HG03442 (cell line): ENCODE results near the gene SMKR1.
"Not testable (repeated sequence)": the region's sequence is repeated elsewhere in the genome, so short reads cannot be mapped to it uniquely, and the experiment has no call there.

ENCODE experiments used
- ATAC-seq: cut with Tn5 transposase; IDR thresholded peaks from one replicate; pipeline ENCODE4 v1.9.1; 2021; ENCODE audit warnings: mild to moderate bottlenecking, moderate library complexity; ENCODE audit not compliant: unreplicated experiment

Gene SMKR1

GRCh38 chr7:129481376-129481775 is 21.0 kb upstream of the SMKR1 start:
- ATAC-seq = not testable (repeated sequence)

GRCh38 chr7:129482781-129483180 is 19.6 kb upstream of the SMKR1 start:
- ATAC-seq = no peak

DNA sequence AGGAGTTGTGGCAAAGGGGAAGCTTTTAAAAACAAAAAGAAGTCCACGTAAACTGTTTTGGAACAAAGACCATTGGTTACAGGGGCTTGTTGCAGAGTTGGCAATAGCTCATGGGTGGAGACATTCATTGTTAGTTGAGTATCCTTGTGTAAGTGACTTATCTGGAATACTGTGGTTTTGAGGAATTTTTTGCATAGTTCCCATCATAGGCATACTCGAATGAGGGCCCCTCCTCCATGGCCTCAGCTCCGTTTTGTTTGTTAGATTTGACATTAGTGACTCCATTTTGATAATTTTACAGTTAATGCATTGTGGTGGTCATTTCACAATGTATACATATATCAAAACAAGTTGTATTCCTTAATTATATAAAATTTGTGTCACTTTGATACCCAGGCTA is 12.8 kb upstream of the SMKR1 start:
- ATAC-seq = no peak

DNA sequence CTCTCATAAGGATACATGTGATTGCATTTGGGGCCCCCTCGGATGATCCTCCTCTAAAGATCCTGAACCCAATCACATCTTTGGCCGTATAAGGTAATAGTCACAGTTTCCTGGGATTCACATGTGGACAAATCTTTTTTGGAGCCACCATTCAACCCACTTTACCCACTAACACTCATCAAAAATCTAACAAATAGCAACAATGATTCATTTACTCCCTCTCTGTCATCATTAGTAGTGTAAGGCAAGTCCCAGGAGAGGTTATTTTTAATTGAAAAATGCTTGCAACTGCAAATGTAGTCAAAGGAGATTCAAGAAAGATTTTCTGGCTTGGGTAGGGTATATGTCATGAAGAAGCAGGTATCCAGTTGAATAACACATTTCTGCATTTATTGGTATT is 9.9 kb upstream of the SMKR1 start:
- ATAC-seq = no peak

- ATAC-seq = peak; percentile 28
Observed at GRCh38 chr7:129493555-129493954, 8.8 kb upstream of the SMKR1 start.

DNA sequence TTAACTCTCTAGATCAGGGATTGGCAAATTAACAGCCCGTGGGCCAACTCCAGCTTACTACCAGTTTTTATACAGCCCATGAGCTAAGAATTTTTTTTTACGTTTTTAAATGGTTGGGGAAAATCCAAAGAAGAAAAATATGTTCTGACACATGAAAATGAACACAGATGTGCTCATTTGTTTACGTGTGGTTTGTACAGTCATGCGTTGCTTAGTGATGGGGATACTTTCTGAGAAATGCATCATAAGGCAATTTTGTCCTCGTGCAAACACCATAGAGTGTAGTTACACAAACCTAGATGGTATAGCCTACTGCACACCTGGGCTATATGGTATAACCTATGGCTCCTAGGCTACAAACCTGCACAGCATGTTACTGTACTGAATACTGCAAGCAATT is 8.3 kb upstream of the SMKR1 start:
- peak; percentile 87 for ATAC-seq

DNA sequence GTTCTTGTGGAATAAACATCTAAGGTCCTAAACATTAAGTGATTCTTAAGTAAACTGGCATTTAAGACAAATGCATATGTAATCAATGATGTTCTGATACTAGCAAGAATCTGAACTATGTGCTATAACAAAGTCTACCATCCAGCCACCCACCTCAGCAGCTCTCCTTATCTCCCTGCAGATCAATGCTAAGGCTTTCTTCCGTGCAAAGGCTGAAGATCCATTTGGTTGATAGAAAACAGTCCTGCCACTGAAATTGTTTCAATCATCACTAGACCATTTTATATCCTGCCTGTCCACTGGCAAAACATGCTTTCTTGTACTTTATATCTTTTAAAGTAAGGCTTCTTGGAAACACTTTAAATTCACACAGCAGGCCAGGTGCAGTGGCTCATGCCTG is 6.3 kb upstream of the SMKR1 start:
- no peak for ATAC-seq

- no peak for ATAC-seq
Observed at GRCh38 chr7:129496653-129497052, 5.7 kb upstream of the SMKR1 start.

DNA sequence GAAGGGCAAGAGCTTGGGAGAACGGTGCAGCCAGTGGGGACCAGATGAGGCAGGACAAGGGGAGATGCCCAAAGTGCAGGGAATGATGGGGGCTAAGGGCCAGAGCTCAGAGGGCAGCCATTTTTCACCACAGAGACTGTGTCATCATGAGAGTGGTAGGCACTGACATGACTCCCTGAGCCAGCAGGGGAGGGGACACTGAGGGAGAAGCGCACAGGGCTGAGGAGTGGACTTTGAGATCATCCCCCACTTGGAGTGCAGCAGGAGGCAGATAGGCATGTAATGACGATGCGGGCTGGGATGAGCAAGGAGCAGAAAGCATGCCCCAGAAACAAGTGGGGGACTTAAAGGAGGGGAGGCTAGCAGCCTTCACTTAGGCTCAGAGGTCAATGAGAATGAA is 5.2 kb upstream of the SMKR1 start:
- no peak for ATAC-seq

GRCh38 chr7:129498021-129498420 is 4.3 kb upstream of the SMKR1 start:
- no peak for ATAC-seq

- no peak for ATAC-seq
Observed at GRCh38 chr7:129499999-129500398, 2.3 kb upstream of the SMKR1 start.

DNA sequence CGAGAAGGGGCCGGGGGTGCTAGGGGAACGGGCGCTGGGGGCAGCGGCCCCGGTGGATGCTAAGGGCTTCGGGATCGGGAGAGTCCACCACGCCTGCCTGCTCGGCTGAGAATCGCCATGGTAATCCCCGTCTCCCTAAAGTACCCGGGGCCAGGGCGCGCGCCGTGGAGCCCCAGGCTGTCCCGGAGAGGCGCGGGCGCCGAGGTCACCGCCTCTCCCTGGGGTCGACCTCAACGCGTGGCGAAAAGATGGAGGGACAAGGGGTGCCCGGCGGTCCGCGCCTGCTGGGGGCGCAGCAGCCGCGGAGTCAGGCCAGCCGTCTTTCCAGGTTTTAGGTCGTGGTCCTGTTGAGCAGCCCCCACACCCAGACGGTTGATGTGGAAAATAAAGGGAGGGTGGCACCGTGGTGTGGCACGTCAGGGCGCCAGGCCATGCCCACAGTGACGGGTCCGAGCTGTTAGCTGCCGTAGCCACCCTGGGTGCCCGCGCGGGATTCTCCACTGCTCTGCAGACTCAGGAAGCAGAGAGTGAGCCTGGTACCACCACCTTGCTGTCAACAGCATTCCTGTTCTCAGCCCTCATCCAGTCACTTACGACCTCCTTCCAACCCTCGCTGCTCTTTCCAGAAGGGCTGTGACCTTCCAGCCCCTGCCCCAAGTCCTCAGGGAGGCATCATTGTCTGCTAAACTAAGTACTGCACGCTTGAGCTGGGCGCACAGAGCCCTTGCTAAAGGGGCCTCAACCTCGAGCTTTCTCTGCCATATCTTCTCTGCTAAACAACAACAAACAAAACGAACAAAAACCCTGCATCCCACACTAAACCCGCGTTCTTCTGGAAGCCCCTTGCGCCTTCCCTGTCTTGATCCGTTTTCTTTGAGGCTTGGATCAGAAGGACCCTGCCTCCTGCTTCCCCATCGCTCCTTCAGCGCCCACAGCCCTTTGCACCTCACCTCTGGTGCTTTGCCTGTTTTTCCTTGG is 666 bp downstream of the SMKR1 start:
- peak; percentile 9 for ATAC-seq

DNA sequence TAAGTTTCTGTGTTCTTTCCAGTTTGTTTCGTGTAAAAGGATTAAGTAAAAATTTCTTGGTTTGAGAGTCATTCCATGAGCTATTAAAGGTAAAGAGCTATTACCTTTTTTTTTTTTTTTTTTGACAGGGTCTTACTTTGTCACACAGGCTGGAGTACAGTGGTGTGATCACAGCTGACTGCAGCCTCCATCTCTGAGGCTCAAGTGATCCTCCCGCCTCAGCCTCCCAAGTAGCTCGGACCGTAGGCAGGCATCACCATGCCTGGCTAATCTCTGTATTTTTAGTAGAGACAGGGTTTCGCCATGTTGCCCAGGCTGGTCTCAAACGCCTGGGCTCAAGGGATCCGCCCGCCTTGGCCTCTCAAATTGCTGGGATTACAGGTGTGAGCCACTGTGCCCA is 1.4 kb downstream of the SMKR1 start:
- ATAC-seq = no peak

DNA sequence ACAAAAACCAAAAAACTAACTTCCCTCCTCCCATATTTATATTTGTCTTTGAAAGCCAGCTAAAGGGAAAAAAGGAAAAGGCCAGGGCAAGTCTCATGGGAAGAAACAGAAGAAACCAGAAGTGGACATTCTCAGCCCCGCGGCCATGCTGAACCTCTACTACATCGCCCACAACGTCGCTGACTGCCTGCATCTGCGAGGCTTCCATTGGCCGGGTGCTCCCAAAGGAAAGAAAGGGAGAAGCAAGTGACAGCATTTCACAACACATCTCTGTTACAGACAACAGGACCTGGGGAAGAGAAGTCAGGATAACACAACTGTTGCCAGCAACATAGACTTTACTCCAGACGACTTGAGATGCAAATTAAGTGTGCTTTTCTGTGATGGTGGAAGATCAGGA is 9.9 kb downstream of the SMKR1 start:
- ATAC-seq = no peak

GRCh38 chr7:129513546-129513945 is 11.2 kb downstream of the SMKR1 start:
- ATAC-seq = no peak

- no peak for ATAC-seq
Observed at GRCh38 chr7:129514683-129515082, 12.4 kb downstream of the SMKR1 start.

GRCh38 chr7:129515381-129515780 is 13.1 kb downstream of the SMKR1 start:
- ATAC-seq = no peak

- no peak for ATAC-seq
Observed at GRCh38 chr7:129517931-129518330, 15.6 kb downstream of the SMKR1 start.

GRCh38 chr7:129519464-129519863 is 17.1 kb downstream of the SMKR1 start:
- no peak for ATAC-seq

DNA sequence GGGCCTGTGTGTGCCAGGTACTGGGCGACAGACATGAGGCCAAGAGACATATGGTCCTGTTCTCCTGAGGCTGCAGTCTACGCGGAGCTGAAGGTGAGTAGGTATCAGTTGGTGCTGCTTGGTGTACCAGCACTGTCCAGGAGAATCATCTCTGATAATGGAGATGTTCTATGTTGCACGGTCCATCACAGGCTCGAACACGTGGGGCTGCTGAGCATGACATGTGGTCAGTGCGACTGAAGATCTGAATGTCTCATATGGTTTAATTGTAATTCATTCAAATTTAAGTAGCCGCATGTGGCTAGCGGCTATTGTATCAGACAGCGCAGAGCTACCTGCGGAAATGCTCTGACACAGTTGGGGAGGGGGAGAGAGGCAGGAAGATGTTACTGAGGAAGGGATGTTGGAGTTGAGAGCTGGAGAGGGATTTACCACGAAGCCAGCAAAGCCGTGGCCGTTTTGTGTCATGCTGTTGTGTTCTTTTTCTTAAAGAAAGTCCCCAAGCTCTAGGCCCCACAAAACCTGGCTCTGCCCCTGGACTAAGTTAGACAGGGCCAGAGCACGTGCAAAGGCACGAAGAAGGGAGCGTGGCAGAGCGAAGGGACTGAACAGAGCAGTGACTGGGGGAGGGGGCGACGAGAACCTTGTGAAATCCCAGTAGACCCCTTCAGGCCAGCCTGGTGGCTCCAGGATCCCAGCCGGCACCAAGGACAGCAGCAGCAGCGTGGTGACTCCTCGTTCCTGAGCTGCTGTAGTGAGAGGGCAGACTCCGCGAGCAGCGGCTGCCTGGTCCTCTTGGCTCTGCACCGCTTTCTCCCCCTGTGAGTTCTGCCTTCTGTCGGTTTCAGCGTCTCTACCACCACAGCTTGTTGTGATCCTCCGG is 20.0 kb downstream of the SMKR1 start:
- ATAC-seq = no peak

DNA sequence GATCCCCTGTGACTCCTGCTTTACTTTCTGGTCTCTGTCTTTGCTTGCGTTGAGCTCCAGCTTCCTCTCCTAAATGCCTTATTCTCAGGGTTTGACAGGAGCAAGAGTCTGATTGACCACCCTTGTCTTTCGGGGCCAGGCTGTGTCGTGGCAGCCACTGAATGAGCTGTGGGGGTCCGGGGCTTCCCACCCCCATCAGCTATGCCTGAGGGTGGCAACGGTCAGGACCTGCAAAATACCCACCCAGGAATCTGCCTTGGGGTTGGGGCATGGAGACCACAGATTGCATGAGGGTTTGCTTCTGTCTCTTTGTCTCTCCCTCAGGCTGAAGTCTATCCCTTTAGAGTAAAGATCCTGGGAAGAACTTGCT is 20.6 kb downstream of the SMKR1 start:
- no peak for ATAC-seq

DNA sequence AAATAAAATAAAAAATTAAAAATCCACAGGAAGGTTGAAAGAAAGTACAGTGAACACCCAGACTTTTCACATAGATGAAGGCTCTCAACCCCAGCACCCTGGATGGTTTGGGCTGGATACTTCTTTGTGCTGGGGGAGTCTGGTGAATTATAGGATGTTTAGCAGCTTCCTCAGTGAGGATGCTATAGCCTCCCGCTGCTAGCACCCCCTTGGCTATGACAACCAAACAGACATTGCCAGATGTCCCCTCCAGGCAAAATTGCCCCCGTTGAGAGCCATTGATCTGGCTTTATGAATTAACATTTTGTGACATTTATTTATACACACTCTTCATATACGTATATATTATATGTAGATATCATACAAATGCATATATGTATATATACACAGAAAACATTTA is 21.6 kb downstream of the SMKR1 start:
- no peak for ATAC-seq
